ENCODE measurements around the gene ARSB. TPM values are rescaled to one million over a fixed set of nuclear protein-coding genes. Genes with fewer than 3 reads are reported as not detected.

The ARSB gene
- total RNA-seq, 3 donors from 2014 or later: 9.8 to 17.6 (median 10.0) TPM

- Histone ChIP-seq H3K4me3 (no peak overlapping the region), H3K9me3 (no peaks in the 10 kb centered on the region), H3K4me1 (no peaks in the 10 kb centered on the region), H3K27ac (no peak overlapping the region), H3K27me3 (no peaks in the 10 kb centered on the region), H3K36me3 (no peaks in the 10 kb centered on the region)
- DNase-seq (ENCODE audit: low spot score in 2 of 2): no peak
- TF ChIP-seq POLR2A (IDR thresholded peaks at IDR 0.05): no peak
- TF ChIP-seq CTCF (IDR thresholded peaks at IDR 0.05): no peak
- no peak for TF ChIP-seq POLR2AphosphoS5 (IDR thresholded peaks at IDR 0.05)
- intact Hi-C loops (cut with DNase I; ENCODE audit: low total_unique reads): no loop called here
Measured at GRCh38 chr5:78761840-78762239, 223.3 kb downstream of the ARSB start.

GRCh38 chr5:78760770-78761169, 224.3 kb downstream of the ARSB start:
- Histone ChIP-seq H3K36me3 (no peaks in the 10 kb centered on the region), H3K4me1 (no peaks in the 10 kb centered on the region), H3K9me3 (no peaks in the 10 kb centered on the region), H3K27me3 (no peaks in the 10 kb centered on the region), H3K27ac (no peak overlapping the region), H3K4me3 (no peak overlapping the region)
- TF ChIP-seq POLR2A (IDR thresholded peaks at IDR 0.05) (no peak), POLR2AphosphoS5 (IDR thresholded peaks at IDR 0.05) (no peak), CTCF (IDR thresholded peaks at IDR 0.05) (no peak)
- no peak for DNase-seq (ENCODE audit: low spot score in 2 of 2)
- intact Hi-C loops (cut with DNase I; ENCODE audit: low total_unique reads): no loop called here

GRCh38 chr5:78760366-78760765, 224.7 kb downstream of the ARSB start:
- H3K9me3 ChIP-seq: no peaks in the 10 kb centered on the region
- H3K4me3 ChIP-seq: no peak overlapping the region
- no peaks in the 10 kb centered on the region for H3K36me3 ChIP-seq
- DNase-seq (ENCODE audit: low spot score in 2 of 2): no peak
- TF ChIP-seq CTCF (IDR thresholded peaks at IDR 0.05) (no peak), POLR2AphosphoS5 (IDR thresholded peaks at IDR 0.05) (no peak), POLR2A (IDR thresholded peaks at IDR 0.05) (no peak)
- no peak overlapping the region for H3K27ac ChIP-seq
- intact Hi-C loops (cut with DNase I; ENCODE audit: low total_unique reads): no loop called here
- no peaks in the 10 kb centered on the region for H3K27me3 ChIP-seq
- H3K4me1 ChIP-seq: no peaks in the 10 kb centered on the region

GRCh38 chr5:78758169-78758839, 226.8 kb downstream of the ARSB start:
- Histone ChIP-seq H3K4me3 (no peak overlapping the region), H3K4me1 (no peaks in the 10 kb centered on the region), H3K27ac (peak overlapping the region in 1 of 2 donors; percentile 48), H3K36me3 (no peaks in the 10 kb centered on the region), H3K9me3 (no peaks in the 10 kb centered on the region), H3K27me3 (no peaks in the 10 kb centered on the region)
- intact Hi-C loops (cut with DNase I; ENCODE audit: low total_unique reads): no loop called here
- TF ChIP-seq POLR2AphosphoS5 (IDR thresholded peaks at IDR 0.05): no peak
- no peak for TF ChIP-seq POLR2A (IDR thresholded peaks at IDR 0.05)
- no peak for TF ChIP-seq CTCF (IDR thresholded peaks at IDR 0.05)
- no peak for DNase-seq (ENCODE audit: low spot score in 2 of 2)

GRCh38 chr5:78757269-78758053, 227.6 kb downstream of the ARSB start:
- Histone ChIP-seq H3K27ac (peak overlapping the region in 1 of 2 donors; percentile 48), H3K4me3 (no peak overlapping the region), H3K4me1 (no peaks in the 10 kb centered on the region), H3K9me3 (no peaks in the 10 kb centered on the region), H3K27me3 (no peaks in the 10 kb centered on the region), H3K36me3 (no peaks in the 10 kb centered on the region)
- intact Hi-C loops (cut with DNase I; ENCODE audit: low total_unique reads): no loop called here
- DNase-seq (ENCODE audit: low spot score in 2 of 2): no peak
- TF ChIP-seq POLR2AphosphoS5 (IDR thresholded peaks at IDR 0.05): no peak
- TF ChIP-seq POLR2A (IDR thresholded peaks at IDR 0.05): no peak
- no peak for TF ChIP-seq CTCF (IDR thresholded peaks at IDR 0.05)

Data from breast epithelium (tissue), 4 donors.